BJ (cell line): ENCODE data around the gene MCC. TPM values are rescaled to one million over a fixed set of nuclear protein-coding genes. Genes with fewer than 3 reads are reported as not detected.

Experiments used
- CTCF ChIA-PET: fragments of 350-600 bp; formaldehyde crosslinking; extraction: SDS; loops from one replicate; lab custom pipeline; 2021; ENCODE audit warnings: antibody characterized with exemption, inconsistent platforms; lab: Yijun Ruan, JAX
- POLR2A ChIA-PET: fragments of 300-600 bp; sonication (Branson Sonifier 250); formaldehyde crosslinking; extraction: SDS; loops from one replicate; lab custom pipeline; 2021; ENCODE audit warnings: antibody characterized with exemption; lab: Charles Lee
- DNase-seq: peaks from one replicate; pipeline ENCODE4 v3.0.0-alpha.2; 2011; ENCODE audit warnings: low read depth
- H3K27me3 ChIP-seq: 2 replicates; pipeline ENCODE4 v1.6.0; 2011; ENCODE audit warnings: low read length; ENCODE audit not compliant: control insufficient read depth, insufficient read depth
- H3K36me3 ChIP-seq: 2 replicates; pipeline ENCODE4 v1.5.1; 2011; ENCODE audit warnings: low read length; ENCODE audit not compliant: control insufficient read depth, insufficient read depth
- H3K4me3 ChIP-seq: 2 replicates; pipeline ENCODE4 v1.5.1; 2011; ENCODE audit warnings: low read depth, mild to moderate bottlenecking, control low read depth, low read length
- CTCF ChIP-seq: IDR thresholded peaks from 2 replicates; pipeline ENCODE4 v1.5.1; 2011; ENCODE audit warnings: low read depth, mild to moderate bottlenecking, control low read depth, inconsistent platforms, low read length, moderate library complexity; ENCODE audit not compliant: insufficient read depth
- polyA plus RNA-seq: library from polyadenylated mRNA; depleted of rRNA; stranded (reverse); fragments of >200 nt; gene quantifications from 2 replicates; pipeline ENCODE4 v1.2.3, GENCODE V29; 2011

The MCC gene
- polyA plus RNA-seq, 1 experiment, result 2.3 TPM

GRCh38 chr5:113039934-113040285 is 448.3 kb downstream of the MCC start:
- ChIA-PET POLR2A (no interaction called here), CTCF (interaction anchor here (1.2 kb wide), 1 partner anchor 13 kb away, joined by 5 read pairs; no protein-coding TSS in a partner anchor)
- Histone ChIP-seq H3K4me3 (no peak overlapping the region), H3K27me3 (no peaks in the 10 kb centered on the region), H3K36me3 (no peaks in the 10 kb centered on the region)
- DNase-seq, result no peak
- TF ChIP-seq CTCF, result no peak

- CTCF ChIA-PET, result interaction anchor here (0.8 kb wide), 1 partner anchor 18 kb away, joined by 3 read pairs; no protein-coding TSS in a partner anchor
- TF ChIP-seq CTCF, result no peak
- Histone ChIP-seq H3K36me3 (no peaks in the 10 kb centered on the region), H3K27me3 (no peaks in the 10 kb centered on the region), H3K4me3 (no peak overlapping the region)
- POLR2A ChIA-PET, result no interaction called here
- no peak for DNase-seq
Measured at GRCh38 chr5:113039229-113039933, 448.9 kb downstream of the MCC start.

GRCh38 chr5:113038714-113039113 is 449.5 kb downstream of the MCC start:
- POLR2A ChIA-PET, result no interaction called here
- CTCF ChIA-PET, result interaction anchor here (0.6 to 0.8 kb wide), 3 partner anchors 14 to 32 kb away, joined by 3 to 4 read pairs (median 3); no protein-coding TSS in a partner anchor
- no peak for DNase-seq

GRCh38 chr5:113038136-113038535 is 450.1 kb downstream of the MCC start:
- Histone ChIP-seq H3K36me3 (no peaks in the 10 kb centered on the region), H3K4me3 (no peak overlapping the region), H3K27me3 (no peaks in the 10 kb centered on the region)
- TF ChIP-seq CTCF, result no peak
- DNase-seq, result no peak
- ChIA-PET POLR2A (no interaction called here), CTCF (interaction anchor here (0.6 to 0.8 kb wide), 3 partner anchors 13 to 31 kb away, joined by 3 to 4 read pairs (median 3); no protein-coding TSS in a partner anchor)

More at GRCh38 chr5:113038714-113039113, 449.5 kb downstream of the MCC start:
- H3K27me3 ChIP-seq, result no peaks in the 10 kb centered on the region
- H3K36me3 ChIP-seq, result no peaks in the 10 kb centered on the region
- no peak for TF ChIP-seq CTCF
- no peak overlapping the region for H3K4me3 ChIP-seq

- TF ChIP-seq CTCF, result no peak
- CTCF ChIA-PET, result interaction anchor here (1.2 kb wide), 1 partner anchor 41 kb away, joined by 3 read pairs; no protein-coding TSS in a partner anchor
- no peaks in the 10 kb centered on the region for H3K36me3 ChIP-seq
- H3K4me3 ChIP-seq, result no peak overlapping the region
- no peaks in the 10 kb centered on the region for H3K27me3 ChIP-seq
- POLR2A ChIA-PET, result no interaction called here
- no peak for DNase-seq
Measured at GRCh38 chr5:113036826-113037225, 451.4 kb downstream of the MCC start.
